ENCODE results near the gene C11orf58.

Gene C11orf58

GRCh38 chr11:16805938-16806337 lies 67.5 kb downstream of the C11orf58 start:
- DNase-seq, result no peak

GRCh38 chr11:16806791-16807190 lies 68.3 kb downstream of the C11orf58 start:
- DNase-seq, result no peak

GRCh38 chr11:16807306-16807705 lies 68.9 kb downstream of the C11orf58 start:
- no peak for DNase-seq
